Thoracic aorta (tissue), 2 donors: ENCODE data around the gene CFAP210. TPM values are rescaled to one million over a fixed set of nuclear protein-coding genes. Genes with fewer than 3 reads are reported as not detected.

Experiments
- ATAC-seq: fragments of 150-250 bp; one replicate; pipeline ENCODE4 v1.8.0; 2017; ENCODE audit warnings: low read depth; ENCODE audit not compliant: insufficient number of reproducible peaks, low FRiP score
- DNase-seq: peaks from one replicate; pipeline ENCODE4 v3.0.0-alpha.2; 2020; ENCODE audit warnings: low spot score
- H3K27ac ChIP-seq, 2 donors: fragments of 200-600 bp; sonication (generic); 1 replicate in 1 of 2; 2 replicates in 1 of 2; pipeline ENCODE4 v1.5.1; 2016; ENCODE audit warnings: mild to moderate bottlenecking in 2 of 2, moderate library complexity in 2 of 2
- H3K27me3 ChIP-seq: fragments of 200-600 bp; sonication (generic); replicated peaks from 2 replicates; pipeline ENCODE4 v1.6.0; 2016; ENCODE audit warnings: mild to moderate bottlenecking; ENCODE audit not compliant: insufficient read depth
- H3K36me3 ChIP-seq: fragments of 200-600 bp; sonication (generic); one replicate; pipeline ENCODE4 v1.5.1; 2016
- H3K4me1 ChIP-seq, 2 donors: fragments of 200-600 bp; sonication (generic); 1 replicate in 1 of 2; 2 replicates in 1 of 2; pipeline versions ENCODE4 v1.5.1 to v1.6.0; 2016; ENCODE audit warnings: low read depth in 2 of 2, mild to moderate bottlenecking in 1 of 2; ENCODE audit not compliant: control insufficient read depth in 1 of 2
- H3K4me3 ChIP-seq: fragments of 200-600 bp; sonication (generic); 2 replicates; pipeline ENCODE4 v1.5.1; 2016; ENCODE audit warnings: mild to moderate bottlenecking
- H3K9me3 ChIP-seq: fragments of 200-600 bp; sonication (generic); 2 replicates; pipeline ENCODE4 v1.5.1; 2016
- total RNA-seq, 2 donors: library from RNA; depleted of rRNA; stranded (reverse); fragments of >200 nt; gene quantifications; one replicate each; pipeline versions ENCODE4 v1.1.0 to v1.2.3, GENCODE V29; 2016
- TF ChIP-seq, protein P1 (sequence below): fragments of 200-600 bp; sonication (generic); IDR thresholded peaks from one replicate; pipeline ENCODE4 v1.5.1; 2019; ENCODE audit warnings: antibody characterized with exemption

Gene CFAP210
- total RNA-seq, 2 donors from 2014 or later: not detected

DNA sequence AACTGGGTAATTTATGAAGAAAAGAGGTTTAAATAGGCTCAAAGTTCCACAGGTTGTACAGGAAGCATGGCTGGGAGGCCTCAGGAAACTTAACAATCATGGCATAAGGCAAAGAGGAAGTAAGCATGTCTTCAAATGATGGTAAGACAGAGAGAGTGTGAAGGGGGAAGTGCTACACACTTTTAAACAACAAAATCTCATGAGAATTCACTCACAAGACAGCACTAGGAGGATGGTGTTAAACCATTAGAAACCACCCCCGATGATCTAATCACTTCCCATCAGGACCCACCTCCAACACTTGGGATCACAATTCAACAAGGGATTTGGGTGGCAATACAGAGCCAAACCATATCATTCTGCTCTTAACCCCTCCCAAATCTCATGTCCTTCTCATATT lies 34.9 kb downstream of the CFAP210 start:
- TF ChIP-seq, protein P1, sequence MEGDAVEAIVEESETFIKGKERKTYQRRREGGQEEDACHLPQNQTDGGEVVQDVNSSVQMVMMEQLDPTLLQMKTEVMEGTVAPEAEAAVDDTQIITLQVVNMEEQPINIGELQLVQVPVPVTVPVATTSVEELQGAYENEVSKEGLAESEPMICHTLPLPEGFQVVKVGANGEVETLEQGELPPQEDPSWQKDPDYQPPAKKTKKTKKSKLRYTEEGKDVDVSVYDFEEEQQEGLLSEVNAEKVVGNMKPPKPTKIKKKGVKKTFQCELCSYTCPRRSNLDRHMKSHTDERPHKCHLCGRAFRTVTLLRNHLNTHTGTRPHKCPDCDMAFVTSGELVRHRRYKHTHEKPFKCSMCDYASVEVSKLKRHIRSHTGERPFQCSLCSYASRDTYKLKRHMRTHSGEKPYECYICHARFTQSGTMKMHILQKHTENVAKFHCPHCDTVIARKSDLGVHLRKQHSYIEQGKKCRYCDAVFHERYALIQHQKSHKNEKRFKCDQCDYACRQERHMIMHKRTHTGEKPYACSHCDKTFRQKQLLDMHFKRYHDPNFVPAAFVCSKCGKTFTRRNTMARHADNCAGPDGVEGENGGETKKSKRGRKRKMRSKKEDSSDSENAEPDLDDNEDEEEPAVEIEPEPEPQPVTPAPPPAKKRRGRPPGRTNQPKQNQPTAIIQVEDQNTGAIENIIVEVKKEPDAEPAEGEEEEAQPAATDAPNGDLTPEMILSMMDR: no peak
- Histone ChIP-seq H3K27me3 (no peaks in the 10 kb centered on the region), H3K36me3 (no peaks in the 10 kb centered on the region), H3K27ac (no peak overlapping the region), H3K9me3 (no peaks in the 10 kb centered on the region), H3K4me1 (no peaks in the 10 kb centered on the region), H3K4me3 (no peak overlapping the region)
- ATAC-seq: no peak
- DNase-seq: no peak

DNA sequence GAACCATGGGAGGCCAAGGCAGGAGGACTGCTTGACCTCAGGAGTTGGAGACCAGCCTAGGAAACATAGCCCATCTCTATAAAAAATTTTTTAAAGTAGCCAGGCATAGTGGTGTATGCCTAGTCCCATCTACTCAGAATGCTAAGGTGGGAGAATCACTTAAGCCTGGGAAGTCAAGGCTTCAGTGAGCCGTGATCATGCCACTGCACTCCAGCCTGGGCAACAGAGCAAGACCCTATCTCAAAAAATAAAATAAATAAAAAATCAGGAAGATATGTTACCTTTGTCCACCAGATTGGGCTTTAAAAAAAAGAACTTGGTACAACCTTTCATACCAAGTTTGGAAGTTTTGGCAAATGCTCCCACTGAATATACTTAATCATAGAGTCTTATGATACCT lies 35.3 kb downstream of the CFAP210 start:
- Histone ChIP-seq H3K36me3 (no peaks in the 10 kb centered on the region), H3K4me3 (no peak overlapping the region), H3K9me3 (no peaks in the 10 kb centered on the region), H3K4me1 (no peaks in the 10 kb centered on the region), H3K27ac (no peak overlapping the region), H3K27me3 (no peaks in the 10 kb centered on the region)
- ATAC-seq (no peak), DNase-seq (no peak)
- TF ChIP-seq, protein P1: no peak

DNA sequence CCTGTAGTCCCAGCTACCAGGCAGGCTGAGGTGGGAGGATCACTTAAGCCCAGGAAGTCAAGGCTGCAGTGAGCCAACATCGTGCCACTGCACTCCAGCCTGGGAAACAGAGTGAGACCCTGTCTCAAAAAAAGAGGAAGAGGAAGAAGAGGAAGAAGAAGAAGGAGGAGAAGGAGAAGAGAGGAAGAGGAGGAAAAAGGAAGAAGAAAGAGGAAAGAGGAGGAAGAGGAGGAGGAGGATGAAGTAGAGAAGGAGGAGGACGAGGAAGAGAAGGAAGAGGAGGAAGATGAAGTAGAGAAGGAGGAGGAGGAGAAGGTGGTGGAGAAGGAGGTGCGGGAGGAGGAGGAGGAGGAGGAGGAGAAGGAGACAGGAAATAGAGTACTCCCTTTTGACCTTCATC lies 38.0 kb downstream of the CFAP210 start:
- no peak for ATAC-seq
- TF ChIP-seq, protein P1: no peak
- DNase-seq: no peak

DNA sequence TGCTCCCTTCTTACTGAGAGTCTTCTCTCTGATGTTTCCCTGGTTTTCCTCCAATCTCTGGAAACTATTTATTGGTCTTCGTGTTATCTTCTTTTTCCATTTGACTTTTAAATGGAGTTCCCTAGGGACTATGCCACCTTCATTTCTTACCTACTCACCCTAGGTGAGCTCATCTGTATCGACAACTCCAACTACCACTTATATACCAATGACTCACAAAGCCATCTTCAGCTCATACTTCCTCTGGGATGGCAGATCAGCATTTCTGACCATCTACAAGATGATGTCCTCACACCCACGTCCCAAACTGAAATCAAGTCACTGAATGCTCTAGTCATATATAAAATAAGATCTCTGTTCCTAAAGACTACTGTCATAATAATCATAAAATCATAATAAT lies 40.6 kb downstream of the CFAP210 start:
- ATAC-seq (no peak), DNase-seq (no peak)
- Histone ChIP-seq H3K27me3 (no peaks in the 10 kb centered on the region), H3K9me3 (no peaks in the 10 kb centered on the region), H3K27ac (no peak overlapping the region), H3K4me3 (no peak overlapping the region), H3K36me3 (no peaks in the 10 kb centered on the region), H3K4me1 (no peaks in the 10 kb centered on the region)
- TF ChIP-seq, protein P1: no peak

More for the DNA sequence above, 38.0 kb downstream of the CFAP210 start:
- Histone ChIP-seq H3K27me3 (no peaks in the 10 kb centered on the region), H3K4me3 (no peak overlapping the region), H3K27ac (no peak overlapping the region), H3K36me3 (no peaks in the 10 kb centered on the region), H3K9me3 (no peaks in the 10 kb centered on the region), H3K4me1 (no peaks in the 10 kb centered on the region)

DNA sequence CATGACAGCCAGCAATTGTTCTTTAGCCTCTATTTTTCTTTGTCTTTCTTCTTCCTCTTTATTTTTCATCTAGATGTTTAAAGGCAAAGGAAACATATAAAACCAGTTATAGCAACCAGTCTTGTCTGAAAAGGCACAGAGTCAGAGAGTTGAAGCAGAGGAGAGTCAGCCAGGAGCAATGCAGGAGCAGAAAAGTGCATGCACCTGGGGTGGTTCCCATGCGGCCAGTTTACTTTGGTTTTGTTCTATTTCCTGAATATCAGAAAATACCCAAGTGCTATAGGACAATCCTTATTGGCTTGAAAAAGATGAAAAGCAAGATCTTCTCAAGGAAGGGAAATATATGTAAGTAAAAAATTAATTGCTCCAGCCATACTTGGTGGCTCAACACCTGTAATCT lies 44.9 kb downstream of the CFAP210 start:
- H3K36me3 ChIP-seq: no peaks in the 10 kb centered on the region
- TF ChIP-seq, protein P1: no peak

More for the DNA sequence above, 44.9 kb downstream of the CFAP210 start:
- H3K27me3 ChIP-seq: no peaks in the 10 kb centered on the region
- no peak overlapping the region for H3K27ac ChIP-seq
- H3K4me1 ChIP-seq: no peaks in the 10 kb centered on the region
- DNase-seq: no peak
- ATAC-seq: no peak
- no peaks in the 10 kb centered on the region for H3K9me3 ChIP-seq
- no peak overlapping the region for H3K4me3 ChIP-seq
